Lung microvascular endothelial cell (primary cell): ENCODE results near the gene SDK1. TPM values are rescaled to one million over a fixed set of nuclear protein-coding genes. Genes with fewer than 3 reads are reported as not detected.
A peak's percentile ranks its signal among the peaks of the same experiment; 100 is the strongest.
"Not testable (repeated sequence)": the region's sequence is repeated elsewhere in the genome, so short reads cannot be mapped to it uniquely, and the experiment has no call there.

Source experiments
- DNase-seq, 2 donors: peaks; one replicate each; pipeline versions ENCODE4 v3.0.0 to v3.0.0-alpha.2; 2010; ENCODE audit warnings: low read depth in 2 of 2
- total RNA-seq: library from RNA; depleted of rRNA; stranded (reverse); fragments of >200 nt; gene quantifications from 2 replicates; pipeline ENCODE4 v1.2.1, GENCODE V29; 2014

Gene SDK1
- total RNA-seq, 1 donor from 2014 or later, result 0.79 TPM

DNA sequence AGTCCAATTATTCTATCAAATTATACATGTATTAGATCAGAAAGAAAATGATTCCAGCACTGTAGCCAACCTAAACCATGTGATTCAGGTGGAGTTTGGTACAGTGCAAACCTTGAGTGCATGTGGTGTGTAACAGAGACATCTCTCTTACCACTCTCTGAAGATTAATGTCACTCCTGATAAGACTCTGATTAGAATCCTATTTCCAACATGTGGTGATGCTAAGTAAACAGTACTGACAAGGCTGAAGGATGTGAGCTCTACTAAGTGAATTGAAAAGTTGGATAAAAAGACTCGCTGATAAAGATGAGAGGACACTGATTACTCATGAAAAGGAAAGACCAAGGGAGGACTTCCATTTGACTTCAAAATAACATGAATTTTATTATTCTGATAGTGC lies 232.0 kb downstream of the SDK1 start:
- DNase-seq, result no peak

DNA sequence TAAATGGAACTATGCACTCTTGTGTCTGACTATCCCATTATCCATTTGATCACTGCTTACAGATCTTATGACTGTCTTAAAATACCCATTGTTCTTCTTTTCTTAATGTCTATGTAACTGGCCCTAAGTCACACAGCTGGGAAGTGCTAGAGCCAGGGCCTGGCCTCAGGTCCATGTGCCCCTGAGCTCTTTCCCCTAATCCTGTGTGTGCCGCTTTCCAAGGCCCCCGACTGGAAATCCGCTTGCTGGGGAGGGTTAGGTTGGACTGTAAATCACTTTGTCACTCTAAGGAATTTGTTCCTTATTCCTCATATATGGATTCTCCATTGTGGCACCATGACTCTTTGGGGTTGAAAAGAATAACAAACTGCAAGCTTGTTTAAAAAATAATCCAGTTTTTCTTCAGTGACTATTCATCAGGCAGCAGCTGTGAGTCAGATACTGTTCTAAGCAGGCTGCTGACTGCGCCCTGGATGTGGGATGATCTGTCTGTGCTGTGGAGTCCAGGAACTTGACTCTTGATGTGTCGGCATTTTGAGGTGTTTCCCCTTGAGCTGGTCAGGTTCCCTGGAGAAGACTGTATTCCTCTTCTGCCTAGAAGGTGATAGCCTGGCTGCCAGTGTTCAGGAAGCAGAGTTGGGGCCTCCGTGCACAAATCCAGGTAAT lies 236.3 kb downstream of the SDK1 start:
- peak in 1 of 2 donors; percentile 40 for DNase-seq

DNA sequence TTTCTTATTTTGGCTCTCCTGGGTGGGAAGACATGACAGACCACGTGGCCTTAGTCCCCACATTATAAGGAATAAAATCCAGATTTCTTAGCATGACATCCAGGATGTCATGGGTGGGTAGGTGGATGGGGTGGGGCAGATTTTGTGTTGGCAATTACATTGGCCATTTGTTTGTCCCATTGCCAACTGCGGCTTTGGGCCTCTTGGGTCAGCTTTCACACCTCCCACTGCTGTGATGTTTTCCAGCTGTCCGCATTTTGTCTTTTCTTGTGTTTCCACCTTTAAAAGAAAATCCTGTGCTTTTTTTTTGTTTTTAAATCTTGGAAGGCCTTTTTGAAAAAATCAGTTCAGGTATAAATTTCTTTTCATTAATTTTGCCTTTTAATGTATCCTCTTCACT lies 237.0 kb downstream of the SDK1 start:
- no peak for DNase-seq

DNA sequence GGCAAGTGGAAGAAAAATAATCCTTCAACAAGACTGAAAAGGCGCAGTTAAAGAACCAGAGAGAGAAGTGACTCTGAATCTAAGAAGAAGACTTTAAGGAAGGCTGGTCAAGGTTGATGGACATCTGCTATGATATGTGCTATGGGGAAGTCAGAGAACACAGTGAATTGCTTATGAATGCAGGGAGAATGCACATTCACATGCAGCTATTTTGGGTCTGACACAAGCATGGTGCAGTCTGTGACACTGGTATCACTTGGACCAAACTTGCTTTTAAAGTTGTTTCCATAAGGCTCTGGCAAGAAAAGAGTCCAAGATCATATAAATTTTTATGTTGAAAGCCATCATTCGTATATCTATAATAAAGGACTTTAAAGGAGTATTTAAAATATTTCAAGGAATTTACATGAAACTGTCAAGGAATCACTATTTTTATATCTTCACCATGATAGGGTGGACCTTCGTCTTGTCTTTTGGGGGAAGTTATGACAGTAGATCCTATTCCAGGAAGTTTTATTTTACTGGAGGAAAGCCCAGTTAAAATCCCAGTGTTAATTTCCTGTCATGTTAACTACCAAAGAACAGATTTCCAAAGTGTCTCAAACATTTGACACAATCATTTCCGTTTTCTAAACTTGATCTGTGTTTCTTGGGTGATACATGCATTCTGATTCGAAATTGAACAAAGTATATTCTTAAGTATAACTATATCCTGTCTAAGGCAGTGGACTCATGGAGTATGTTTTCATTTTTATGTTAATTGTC lies 239.6 kb downstream of the SDK1 start:
- peak in 1 of 2 donors; percentile 17 for DNase-seq

DNA sequence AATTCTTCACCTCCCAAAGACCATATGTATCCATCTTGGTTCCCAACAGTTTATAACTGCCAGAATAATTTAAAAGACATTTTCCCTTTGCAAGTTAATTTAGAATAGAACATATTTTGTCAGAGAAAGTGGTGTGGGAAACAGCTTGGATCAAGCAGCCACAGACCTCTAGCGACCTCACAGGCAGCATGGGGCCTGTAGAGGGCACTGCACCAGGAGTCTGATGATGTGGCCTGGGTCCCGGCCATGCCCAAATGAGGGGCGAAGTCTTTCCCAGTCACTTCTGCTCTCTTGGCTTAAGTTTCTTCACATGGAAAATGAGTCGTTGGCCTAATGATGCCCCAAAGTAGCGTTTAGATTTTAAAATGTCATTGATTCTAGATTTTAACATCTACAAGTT lies 243.2 kb downstream of the SDK1 start:
- DNase-seq, result no peak

DNA sequence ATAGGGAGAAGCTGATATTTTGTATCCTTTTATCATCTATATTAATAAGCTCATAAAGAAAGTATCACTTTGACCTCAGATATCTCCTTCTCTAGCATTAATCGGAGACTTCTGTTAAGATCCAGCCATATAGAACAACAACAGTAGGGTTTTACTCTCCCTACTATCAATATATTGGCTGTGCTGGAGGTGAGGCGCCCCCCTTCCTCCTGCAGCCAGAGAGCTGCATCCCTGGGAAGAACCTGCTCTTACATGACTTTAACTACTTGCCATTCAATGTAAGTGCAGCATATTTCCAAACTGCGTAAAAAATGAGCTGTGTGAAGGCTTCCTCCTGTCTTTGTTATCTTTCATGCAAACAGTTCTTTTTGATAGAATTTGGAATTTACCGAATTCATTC lies 247.8 kb downstream of the SDK1 start:
- DNase-seq, result no peak

DNA sequence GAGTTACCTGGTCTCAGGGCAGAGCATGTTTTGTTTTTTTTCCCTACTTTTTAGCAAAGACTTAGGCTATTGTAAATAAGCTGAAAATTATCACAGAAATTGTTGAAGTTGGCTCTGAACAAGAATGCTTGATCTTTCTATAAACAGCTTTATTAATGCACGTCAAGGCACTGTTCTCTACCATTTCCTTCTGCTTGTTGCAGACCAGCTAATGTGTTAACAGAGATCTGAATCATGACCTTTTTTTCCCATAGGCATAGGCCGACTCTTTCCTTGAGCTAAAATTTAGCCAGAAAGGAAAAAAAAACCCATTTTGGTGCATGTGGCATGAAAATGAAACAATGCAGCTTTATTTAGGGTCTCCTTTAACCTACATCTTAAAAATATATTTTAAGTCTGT lies 248.5 kb downstream of the SDK1 start:
- DNase-seq, result no peak

DNA sequence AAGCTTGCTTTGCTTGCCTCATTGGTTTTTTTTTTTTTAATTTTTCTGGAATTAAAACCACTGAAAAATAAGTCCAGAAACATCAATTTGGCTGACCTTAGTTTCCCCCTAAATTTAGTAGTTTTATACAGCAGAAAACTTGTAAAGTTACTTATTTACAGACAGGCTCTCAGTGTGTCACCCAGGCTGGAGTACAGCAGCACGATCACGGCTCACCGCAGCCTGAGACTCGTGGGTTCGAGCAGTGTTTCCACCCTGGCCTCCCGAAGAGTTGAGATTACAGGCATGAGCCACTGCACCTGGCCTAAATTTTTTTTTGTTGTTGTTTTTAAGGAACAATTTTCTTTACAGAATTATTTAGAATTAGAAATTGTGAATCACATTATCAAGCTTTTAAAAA lies 250.5 kb downstream of the SDK1 start:
- no peak for DNase-seq

DNA sequence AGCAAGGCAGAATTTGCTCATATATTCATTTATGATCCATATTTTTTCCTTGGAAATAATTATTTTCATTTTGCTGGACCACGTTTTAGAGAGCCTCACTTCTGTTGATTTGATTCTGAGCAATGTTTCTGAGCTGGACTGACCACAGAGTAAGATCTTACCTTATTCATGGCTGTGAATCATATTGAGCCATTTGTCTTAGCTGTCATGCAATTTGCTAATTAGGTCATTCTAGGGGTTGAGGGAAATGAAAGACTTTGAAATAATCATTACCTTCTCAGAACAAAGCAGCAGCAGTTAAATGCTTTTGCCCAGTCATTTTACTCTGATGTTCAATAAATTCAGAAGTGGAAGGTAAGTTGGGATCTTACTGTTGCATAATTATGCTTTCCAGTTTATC lies 251.4 kb downstream of the SDK1 start:
- peak in 1 of 2 donors; percentile 26 for DNase-seq

DNA sequence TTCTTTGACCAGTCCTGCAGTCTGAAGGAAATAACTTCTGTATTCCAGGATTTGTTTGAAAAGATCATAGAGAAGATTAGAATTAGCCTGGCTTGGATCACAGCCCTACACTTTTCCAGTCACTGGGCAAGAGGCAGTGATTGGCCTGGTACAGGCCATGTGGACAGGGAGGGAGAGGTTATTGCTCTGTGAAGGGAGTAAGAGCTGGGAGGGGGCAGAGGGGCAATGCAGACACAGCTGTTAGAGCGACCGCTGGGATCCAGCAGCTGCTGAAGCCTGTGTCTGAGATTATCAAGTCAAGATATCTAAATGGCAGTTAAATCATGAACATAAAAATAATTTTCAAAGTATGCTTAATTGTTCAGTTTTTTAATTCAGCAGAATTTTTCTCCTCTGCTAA lies 257.3 kb downstream of the SDK1 start:
- peak in 1 of 2 donors; percentile 16 for DNase-seq

DNA sequence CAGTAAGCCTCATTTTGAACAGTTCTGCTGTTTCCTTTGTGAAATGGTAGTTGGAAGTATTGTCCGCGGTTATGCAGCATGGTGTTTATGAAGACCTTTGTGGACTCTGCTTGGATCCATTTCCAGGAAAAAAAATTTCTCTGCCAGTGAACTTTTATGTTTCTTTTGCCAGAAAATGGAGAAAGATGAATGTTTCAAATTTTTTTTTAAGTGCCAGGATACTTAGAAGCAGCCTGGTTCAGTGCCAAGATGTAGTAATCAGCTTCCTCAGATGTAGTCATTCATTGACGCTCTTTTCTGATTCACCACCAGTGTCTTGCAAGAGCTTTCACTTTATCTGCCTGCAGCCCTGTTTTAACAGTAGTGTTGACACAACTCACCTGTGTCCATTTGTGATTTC lies 258.2 kb downstream of the SDK1 start:
- peak; percentile 13 to 94 for DNase-seq

DNA sequence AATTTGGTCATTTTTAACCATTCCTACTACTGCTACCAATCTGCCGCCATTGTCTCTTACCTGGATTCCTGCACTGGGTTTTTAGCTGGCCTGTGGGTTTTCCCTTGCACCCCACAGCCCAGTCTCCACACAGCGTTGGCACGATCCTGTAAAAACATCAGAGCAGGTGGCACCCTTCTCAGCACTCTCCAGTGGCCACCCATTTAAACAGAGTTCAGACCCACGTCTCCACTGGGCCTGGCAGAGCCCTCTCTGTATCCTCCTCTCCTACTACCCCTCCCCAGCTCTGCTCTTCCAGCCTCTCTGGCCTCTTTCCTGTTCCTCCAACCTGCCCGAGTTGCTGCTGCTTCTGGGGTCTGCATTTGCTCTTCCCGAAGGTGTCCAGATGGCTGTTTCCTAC lies 259.4 kb downstream of the SDK1 start:
- no peak for DNase-seq

DNA sequence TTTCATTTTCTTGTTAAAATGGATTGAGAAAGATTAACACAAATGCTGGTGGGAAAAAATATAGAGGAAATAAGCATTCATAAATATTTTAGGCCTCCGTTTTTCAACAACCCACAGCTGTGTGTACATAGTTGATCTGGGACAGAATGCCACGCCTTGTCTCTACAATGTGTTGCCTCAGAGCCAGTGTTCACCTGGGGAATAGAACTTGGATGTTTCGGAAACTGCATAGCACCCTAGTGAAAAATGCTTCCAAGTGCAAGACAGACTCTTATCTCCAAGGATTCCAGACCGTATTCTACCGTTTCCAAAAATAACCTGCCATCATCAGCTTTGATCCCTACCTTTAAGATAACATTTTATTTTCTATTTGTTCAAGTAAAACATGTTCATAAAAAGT lies 260.9 kb downstream of the SDK1 start:
- no peak for DNase-seq

DNA sequence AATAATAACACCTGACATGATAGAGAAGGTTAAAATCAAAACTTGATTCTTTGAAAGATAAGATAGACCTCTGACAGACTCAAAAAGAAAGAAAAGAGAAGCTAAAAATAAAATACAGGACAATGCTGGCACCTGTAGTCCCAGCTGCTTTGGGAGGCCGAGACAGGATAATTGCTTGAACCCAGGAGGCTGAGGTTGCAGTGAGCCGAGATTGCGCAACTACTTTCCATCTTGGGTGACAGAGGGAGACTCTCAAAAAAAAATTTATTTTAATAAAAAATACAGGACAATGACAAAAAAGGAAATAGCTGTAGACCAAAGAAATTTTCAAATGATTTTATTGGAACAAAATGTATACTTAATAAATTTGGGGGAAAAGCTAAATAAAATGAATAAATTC lies 263.2 kb downstream of the SDK1 start:
- DNase-seq, result no peak

DNA sequence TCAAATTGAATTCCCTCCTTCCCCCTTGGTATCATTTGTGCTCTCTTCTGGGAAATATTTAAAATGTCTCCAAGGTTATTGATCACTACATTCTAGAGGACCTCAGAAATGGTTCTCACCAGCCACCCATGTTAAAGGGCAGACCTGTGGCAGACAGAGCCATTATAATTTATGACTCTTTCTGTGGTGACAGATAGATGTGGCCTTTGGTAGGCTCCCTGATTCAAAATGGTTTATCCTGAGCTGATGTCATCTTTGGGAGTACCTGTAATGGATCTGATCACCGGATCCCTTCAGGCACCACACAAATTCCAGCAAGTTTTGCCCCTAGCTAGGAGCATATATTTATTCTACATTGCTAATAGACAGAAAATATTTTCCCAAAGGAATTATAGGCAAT lies 267.5 kb downstream of the SDK1 start:
- DNase-seq, result no peak

DNA sequence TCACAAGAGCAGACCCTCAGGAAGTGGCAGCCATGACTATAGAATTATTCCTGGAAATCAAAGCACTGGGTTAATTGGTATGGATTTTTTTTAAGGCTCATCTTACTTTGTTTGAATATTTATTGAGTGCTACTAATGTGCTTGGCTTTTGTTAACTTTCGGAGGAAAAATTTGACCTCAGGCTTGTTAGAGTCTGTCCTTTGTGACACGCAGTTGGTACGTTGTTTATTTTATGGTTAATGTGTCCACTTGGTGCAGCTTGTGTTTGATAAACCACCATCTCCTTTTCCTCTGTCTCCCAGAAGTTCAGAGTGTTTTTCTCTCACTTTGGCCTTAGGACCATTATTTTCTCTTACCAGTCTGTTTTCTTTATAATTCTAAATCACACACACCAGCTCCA lies 268.6 kb downstream of the SDK1 start:
- no peak for DNase-seq

DNA sequence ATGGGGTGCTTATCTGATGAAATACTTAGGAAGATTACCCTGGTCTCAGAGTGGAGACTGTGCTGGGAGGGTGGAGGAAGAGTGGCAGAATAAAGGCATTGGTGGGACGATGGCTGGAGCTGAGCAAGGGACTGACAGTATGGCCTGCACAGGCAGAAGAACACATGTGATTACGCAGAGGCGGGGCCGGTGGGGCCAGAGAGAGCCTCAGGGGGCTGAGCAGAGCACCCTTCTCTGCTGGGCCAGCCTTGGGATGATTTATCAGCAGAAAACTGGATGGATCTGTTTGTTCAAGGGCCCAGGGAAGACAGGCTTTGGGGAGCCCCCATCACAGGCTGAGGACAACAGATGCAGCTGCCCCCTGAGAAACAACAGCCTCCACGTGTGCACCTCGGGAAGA lies 272.1 kb downstream of the SDK1 start:
- no peak for DNase-seq

DNA sequence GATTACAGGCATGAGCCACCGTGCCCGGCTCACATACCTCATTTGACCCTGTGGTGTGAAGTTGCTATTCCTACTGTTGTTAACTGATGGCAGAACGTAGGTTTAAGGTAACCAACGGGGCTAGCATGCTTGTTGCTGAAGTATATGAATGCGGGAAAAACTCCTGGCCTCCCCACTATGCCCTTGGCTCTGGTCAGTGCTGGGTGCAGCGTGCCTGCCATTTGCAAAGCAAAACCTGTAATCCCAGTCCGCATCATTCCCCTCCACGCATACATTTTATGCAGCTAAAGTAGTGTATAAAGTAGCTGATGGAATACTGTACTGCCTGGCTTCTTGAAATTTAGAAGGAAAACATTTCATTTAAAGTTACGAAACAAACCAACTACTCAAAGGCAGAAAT lies 273.3 kb downstream of the SDK1 start:
- DNase-seq, result no peak

DNA sequence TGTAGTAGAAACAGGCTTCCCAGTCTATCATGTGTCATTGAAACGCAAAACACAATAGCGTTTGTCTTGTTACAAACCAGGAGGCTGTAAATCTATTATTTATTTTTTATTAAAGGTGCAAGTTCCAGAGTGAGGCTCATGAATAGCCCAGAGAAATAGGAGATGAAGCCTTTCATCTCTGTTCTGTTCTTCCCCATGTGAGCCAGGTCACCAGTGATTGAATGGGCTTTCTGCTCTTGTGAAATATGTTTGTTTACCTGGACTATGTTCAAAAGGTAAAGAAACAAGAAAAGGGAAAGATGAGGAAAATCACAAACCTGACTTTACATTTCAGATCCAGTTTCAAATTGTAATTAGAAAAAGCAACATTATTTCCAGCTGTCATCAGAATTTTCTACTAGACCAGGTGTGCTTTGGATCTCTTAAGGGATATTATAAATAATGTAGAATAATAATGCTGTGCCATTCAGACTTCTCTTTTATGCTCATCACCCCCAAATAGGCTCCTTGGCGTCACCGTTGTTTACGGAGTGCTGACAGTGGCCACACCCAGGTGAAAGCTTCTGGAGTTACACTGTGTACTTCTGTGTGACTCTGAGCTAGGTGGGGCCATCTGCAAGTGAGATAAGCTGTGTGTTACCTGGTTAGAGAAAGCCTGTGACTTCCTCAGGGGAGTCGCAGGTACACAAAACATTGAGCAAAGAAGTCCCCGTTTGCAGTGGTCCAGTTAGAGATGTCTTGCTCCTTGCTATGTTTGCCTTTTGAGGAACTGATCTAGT lies 274.9 kb downstream of the SDK1 start:
- no peak for DNase-seq

DNA sequence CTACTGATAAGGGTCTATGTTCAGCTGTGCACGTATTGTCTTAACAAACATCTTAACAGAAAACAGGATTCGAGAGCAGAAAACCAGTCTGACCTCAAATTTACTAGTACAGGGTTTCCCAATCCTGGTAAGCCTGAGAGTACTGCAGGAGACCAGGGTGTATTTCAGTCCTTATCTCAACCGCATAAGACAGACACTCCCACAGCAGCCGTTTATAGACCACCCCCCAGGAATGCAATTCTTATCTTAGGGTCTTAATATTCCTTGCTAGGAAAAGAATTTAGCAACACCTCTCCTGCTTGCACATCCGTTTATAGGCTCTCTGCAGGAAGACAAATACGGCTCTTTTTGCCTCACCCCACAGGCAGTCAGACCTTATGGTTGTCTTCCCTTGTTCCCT lies 277.3 kb downstream of the SDK1 start:
- DNase-seq, result no peak

DNA sequence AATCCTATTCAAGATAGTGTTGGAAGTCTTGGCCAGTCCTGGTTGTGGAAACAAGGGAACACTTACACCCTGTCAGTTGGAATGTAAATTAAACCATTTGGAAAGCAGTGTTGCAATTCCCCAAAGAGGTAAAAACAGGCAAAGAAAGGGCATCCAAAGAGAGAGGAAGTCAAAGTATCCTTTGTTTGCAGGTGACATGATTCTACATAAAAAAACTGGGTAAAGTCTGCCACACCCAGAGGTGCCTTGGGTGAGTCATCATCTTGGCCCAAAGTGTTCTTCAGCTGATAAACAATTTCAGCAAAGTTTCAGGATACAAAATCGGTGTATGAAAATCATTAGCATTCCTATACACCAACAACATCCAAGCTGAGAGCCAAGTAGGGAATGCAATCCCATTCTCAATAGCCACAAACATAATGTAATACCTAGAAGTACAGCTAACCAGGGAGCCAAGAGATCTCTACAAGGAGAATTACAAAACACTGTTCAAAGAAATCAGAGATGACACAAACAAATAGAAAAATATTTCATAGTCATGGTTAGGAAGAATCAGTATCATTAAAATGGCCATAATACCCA lies 278.7 kb downstream of the SDK1 start:
- DNase-seq, result no peak

DNA sequence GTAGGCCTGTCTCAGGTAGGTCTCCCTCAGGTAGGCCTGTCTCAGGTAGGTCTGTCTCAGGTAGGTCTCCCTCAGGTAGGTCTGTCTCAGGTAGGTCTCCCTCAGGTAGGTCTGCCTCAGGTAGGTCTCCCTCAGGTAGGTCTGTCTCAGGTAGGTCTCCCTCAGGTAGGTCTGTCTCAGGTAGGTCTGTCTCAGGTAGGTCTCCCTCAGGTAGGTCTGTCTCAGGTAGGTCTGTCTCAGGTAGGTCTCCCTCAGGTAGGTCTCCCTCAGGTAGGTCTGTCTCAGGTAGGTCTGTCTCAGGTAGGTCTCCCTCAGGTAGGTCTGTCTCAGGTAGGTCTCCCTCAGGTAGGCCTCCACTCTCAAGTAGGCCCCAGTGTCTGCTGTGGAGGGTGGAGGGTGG lies 281.1 kb downstream of the SDK1 start:
- not testable (repeated sequence) for DNase-seq
